Measurements from ENCODE around the gene CAPN2. TPM values are rescaled to one million over a fixed set of nuclear protein-coding genes. Genes with fewer than 3 reads are reported as not detected.

CAPN2 gene
- total and polyA plus RNA-seq, 2 donors from 2014 or later: 175 to 276 TPM

DNA sequence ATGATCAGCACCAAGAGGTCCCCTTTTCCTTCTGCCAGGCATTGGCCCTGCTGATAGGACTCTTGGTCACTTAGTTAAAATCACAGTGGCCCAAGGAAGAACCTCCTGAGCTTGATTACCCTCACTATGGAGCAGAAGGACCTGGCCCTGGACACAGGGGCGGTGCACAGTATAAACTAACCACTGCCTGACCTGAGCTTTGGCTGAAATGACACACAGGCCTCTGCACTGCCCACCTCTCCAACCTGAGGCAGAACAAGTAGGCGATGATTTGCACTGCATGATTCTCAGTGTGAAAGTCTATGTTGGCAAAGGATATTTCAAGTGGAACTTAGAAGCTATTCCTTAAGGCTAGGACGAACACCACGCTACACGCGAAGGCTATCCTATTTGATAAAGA lies 48.5 kb downstream of the CAPN2 start:
- Histone ChIP-seq H3K4me3 (ENCODE audit: low read length in 3 of 3) (no peak overlapping the region), H3K27me3 (ENCODE audit: control insufficient read depth, insufficient read depth, low read length) (no peaks in the 10 kb centered on the region), H3K4me1 (ENCODE audit: control insufficient read depth in 2 of 3, insufficient read depth in 2 of 3, low read depth in 1 of 3, low read length in 3 of 3) (no peaks in the 10 kb centered on the region), H3K36me3 (ENCODE audit: control insufficient read depth in 2 of 3, insufficient read depth in 3 of 3, low read length in 3 of 3) (peaks cover 3 to 59% (median 21%) of the 10 kb centered on the region in 3 donors), H3K9ac (ENCODE audit: low read length in 3 of 3) (no peak overlapping the region), H3K9me3 (ENCODE audit: control insufficient read depth in 2 of 3, insufficient read depth in 1 of 3, low read length in 3 of 3) (no peaks in the 10 kb centered on the region), H3K27ac (ENCODE audit: low read depth in 2 of 2, low read length in 2 of 2) (no peak overlapping the region)
- intact Hi-C loops (cut with DNase I): no loop called here
- FAIRE-seq: no peak
- DNase-seq: no peak
- TF ChIP-seq, protein P1, sequence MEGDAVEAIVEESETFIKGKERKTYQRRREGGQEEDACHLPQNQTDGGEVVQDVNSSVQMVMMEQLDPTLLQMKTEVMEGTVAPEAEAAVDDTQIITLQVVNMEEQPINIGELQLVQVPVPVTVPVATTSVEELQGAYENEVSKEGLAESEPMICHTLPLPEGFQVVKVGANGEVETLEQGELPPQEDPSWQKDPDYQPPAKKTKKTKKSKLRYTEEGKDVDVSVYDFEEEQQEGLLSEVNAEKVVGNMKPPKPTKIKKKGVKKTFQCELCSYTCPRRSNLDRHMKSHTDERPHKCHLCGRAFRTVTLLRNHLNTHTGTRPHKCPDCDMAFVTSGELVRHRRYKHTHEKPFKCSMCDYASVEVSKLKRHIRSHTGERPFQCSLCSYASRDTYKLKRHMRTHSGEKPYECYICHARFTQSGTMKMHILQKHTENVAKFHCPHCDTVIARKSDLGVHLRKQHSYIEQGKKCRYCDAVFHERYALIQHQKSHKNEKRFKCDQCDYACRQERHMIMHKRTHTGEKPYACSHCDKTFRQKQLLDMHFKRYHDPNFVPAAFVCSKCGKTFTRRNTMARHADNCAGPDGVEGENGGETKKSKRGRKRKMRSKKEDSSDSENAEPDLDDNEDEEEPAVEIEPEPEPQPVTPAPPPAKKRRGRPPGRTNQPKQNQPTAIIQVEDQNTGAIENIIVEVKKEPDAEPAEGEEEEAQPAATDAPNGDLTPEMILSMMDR (IDR thresholded peaks at IDR 0.05; ENCODE audit: borderline replicate concordance, extremely low read depth, insufficient read depth): no peak

DNA sequence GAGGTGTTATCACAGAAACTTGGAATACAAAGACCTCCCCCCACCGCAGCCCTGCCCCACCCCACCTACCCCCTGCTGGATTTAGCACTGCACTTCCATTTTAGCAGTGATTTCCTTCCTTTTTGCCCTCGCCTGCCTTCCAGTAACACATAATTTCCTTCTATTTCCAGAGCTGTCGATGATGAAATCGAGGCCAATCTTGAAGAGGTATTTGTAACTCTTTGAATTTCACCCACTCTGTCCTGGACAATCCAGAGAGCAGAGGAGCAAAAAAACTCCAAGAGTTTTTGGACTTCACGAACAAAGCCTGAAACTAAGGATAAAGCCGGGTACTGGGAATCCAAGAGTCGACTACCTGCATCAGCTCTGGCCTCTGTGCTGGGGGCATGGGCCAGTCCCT lies 49.1 kb downstream of the CAPN2 start:
- Histone ChIP-seq H3K9ac (ENCODE audit: low read length in 3 of 3) (no peak overlapping the region), H3K4me1 (ENCODE audit: control insufficient read depth in 2 of 3, insufficient read depth in 2 of 3, low read depth in 1 of 3, low read length in 3 of 3) (no peaks in the 10 kb centered on the region), H3K27me3 (ENCODE audit: control insufficient read depth, insufficient read depth, low read length) (no peaks in the 10 kb centered on the region), H3K36me3 (ENCODE audit: control insufficient read depth in 2 of 3, insufficient read depth in 3 of 3, low read length in 3 of 3) (peaks cover 3 to 64% (median 21%) of the 10 kb centered on the region in 3 donors), H3K4me3 (ENCODE audit: low read length in 3 of 3) (no peak overlapping the region), H3K27ac (ENCODE audit: low read depth in 2 of 2, low read length in 2 of 2) (no peak overlapping the region), H3K9me3 (ENCODE audit: control insufficient read depth in 2 of 3, insufficient read depth in 1 of 3, low read length in 3 of 3) (no peaks in the 10 kb centered on the region)
- TF ChIP-seq, protein P1 (IDR thresholded peaks at IDR 0.05; ENCODE audit: borderline replicate concordance, extremely low read depth, insufficient read depth): no peak
- FAIRE-seq (no peak), DNase-seq (no peak)
- intact Hi-C loops (cut with DNase I): no loop called here

DNA sequence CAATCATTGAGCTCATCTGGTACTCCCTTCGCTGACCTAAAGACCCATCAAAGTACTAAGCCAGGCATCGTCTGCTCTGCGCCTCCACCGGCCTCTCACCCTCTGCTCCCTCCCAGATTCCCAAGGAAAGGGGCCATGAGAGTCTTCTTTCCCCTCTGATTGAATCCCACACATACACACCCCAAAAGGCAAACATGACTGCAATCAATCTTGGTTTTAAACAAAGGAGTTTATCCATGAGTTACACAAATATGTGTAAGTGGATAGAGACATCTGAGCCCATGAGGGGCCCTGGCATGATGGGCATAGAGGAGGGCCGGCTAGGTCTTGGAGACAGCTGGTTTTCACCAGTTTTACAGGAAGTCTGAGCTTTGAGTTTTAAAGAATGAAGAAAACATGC lies 50.9 kb downstream of the CAPN2 start:
- Histone ChIP-seq H3K4me3 (ENCODE audit: low read length in 3 of 3) (no peak overlapping the region), H3K4me1 (ENCODE audit: control insufficient read depth in 2 of 3, insufficient read depth in 2 of 3, low read depth in 1 of 3, low read length in 3 of 3) (no peaks in the 10 kb centered on the region), H3K9me3 (ENCODE audit: control insufficient read depth in 2 of 3, insufficient read depth in 1 of 3, low read length in 3 of 3) (no peaks in the 10 kb centered on the region), H3K36me3 (ENCODE audit: control insufficient read depth in 2 of 3, insufficient read depth in 3 of 3, low read length in 3 of 3) (peaks cover 3 to 54% (median 20%) of the 10 kb centered on the region in 3 donors), H3K27ac (ENCODE audit: low read depth in 2 of 2, low read length in 2 of 2) (no peak overlapping the region), H3K27me3 (ENCODE audit: control insufficient read depth, insufficient read depth, low read length) (no peaks in the 10 kb centered on the region), H3K9ac (ENCODE audit: low read length in 3 of 3) (no peak overlapping the region)
- peak in 3 of 5 donors; percentile 60 to 80 (median 79) for DNase-seq
- TF ChIP-seq, protein P1 (IDR thresholded peaks at IDR 0.05; ENCODE audit: borderline replicate concordance, extremely low read depth, insufficient read depth): no peak
- intact Hi-C loops (cut with DNase I): no loop called here
- no peak for FAIRE-seq

DNA sequence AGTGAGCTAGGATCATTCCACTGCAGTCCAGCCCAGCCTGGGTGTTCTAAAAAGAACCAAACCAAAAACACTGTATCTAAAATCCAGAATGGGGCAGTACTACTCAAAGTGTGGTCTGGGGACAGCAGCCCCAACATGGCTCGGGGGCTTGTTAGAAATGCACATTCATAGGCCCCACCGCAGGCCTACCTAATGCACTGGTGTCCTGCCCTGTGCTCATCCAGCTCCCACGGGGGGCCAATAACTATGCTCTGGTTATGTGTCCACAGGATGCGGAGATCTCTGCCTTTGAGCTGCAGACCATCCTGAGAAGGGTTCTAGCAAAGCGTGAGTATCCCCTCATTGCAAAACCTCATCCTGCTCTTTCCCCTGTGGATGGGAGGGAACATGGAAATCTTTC lies 51.5 kb downstream of the CAPN2 start:
- FAIRE-seq (no peak), DNase-seq (no peak)
- no peak overlapping the region for H3K9ac ChIP-seq (ENCODE audit: low read length in 3 of 3)
- peaks cover 5 to 54% (median 19%) of the 10 kb centered on the region in 3 donors for H3K36me3 ChIP-seq (ENCODE audit: control insufficient read depth in 2 of 3, insufficient read depth in 3 of 3, low read length in 3 of 3)
- H3K9me3 ChIP-seq (ENCODE audit: control insufficient read depth in 2 of 3, insufficient read depth in 1 of 3, low read length in 3 of 3): no peaks in the 10 kb centered on the region
- H3K4me1 ChIP-seq (ENCODE audit: control insufficient read depth in 2 of 3, insufficient read depth in 2 of 3, low read depth in 1 of 3, low read length in 3 of 3): no peaks in the 10 kb centered on the region
- H3K27ac ChIP-seq (ENCODE audit: low read depth in 2 of 2, low read length in 2 of 2): no peak overlapping the region
- no peak overlapping the region for H3K4me3 ChIP-seq (ENCODE audit: low read length in 3 of 3)
- TF ChIP-seq, protein P1 (IDR thresholded peaks at IDR 0.05; ENCODE audit: borderline replicate concordance, extremely low read depth, insufficient read depth): no peak
- H3K27me3 ChIP-seq (ENCODE audit: control insufficient read depth, insufficient read depth, low read length): no peaks in the 10 kb centered on the region
- intact Hi-C loops (cut with DNase I): no loop called here

All from kidney (tissue), 14 donors.